SU-DHL-6 (cell line): ENCODE measurements around the gene KCNF1.

Experiments used
- H2AFZ ChIP-seq: fragments of 200-600 bp; sonication (generic); 2 replicates; pipeline ENCODE4 v1.6.1; 2014; ENCODE audit warnings: low read depth, mild to moderate bottlenecking, moderate library complexity, mixed read lengths, antibody characterized with exemption, low read length; ENCODE audit not compliant: severe bottlenecking
- H3F3A ChIP-seq: fragments of 200-600 bp; shearing (Covaris generic); 2 replicates; pipeline ENCODE4 v1.6.0; 2016; ENCODE audit warnings: antibody characterized with exemption, mild to moderate bottlenecking; ENCODE audit not compliant: insufficient read depth
- H3K27ac ChIP-seq: fragments of 200-600 bp; sonication (generic); 2 replicates; pipeline ENCODE4 v1.5.1; 2016; ENCODE audit warnings: low read depth, mild to moderate bottlenecking, low read length, moderate library complexity, mixed read lengths
- H3K27me3 ChIP-seq: fragments of 200-600 bp; sonication (generic), shearing (Covaris generic); 2 replicates; pipeline ENCODE4 v1.6.0; 2014; ENCODE audit warnings: mild to moderate bottlenecking, low read length
- H3K36me3 ChIP-seq: fragments of 200-600 bp; sonication (generic); 2 replicates; pipeline ENCODE4 v1.6.1; 2014; ENCODE audit warnings: mild to moderate bottlenecking, low read length, mixed read lengths
- H3K4me2 ChIP-seq: fragments of 300-600, 200-600 bp; shearing (Covaris generic), sonication (generic); 2 replicates; pipeline ENCODE4 v1.6.0; 2014; ENCODE audit warnings: low read length, low read depth, mild to moderate bottlenecking; ENCODE audit not compliant: poor library complexity, severe bottlenecking
- H3K4me3 ChIP-seq: fragments of 200-600 bp; sonication (generic); 2 replicates; pipeline ENCODE4 v1.5.1; 2014; ENCODE audit warnings: antibody characterized with exemption, low read length, mild to moderate bottlenecking, mixed read lengths; ENCODE audit not compliant: insufficient read depth, poor library complexity, severe bottlenecking
- H3K79me2 ChIP-seq: fragments of 200-600 bp; sonication (generic); 2 replicates; pipeline ENCODE4 v1.6.1; 2014; ENCODE audit warnings: mild to moderate bottlenecking, low read length, moderate library complexity; ENCODE audit not compliant: insufficient read depth
- H3K9ac ChIP-seq: fragments of 200-600 bp; sonication (generic); 2 replicates; pipeline ENCODE4 v1.7.0; 2014; ENCODE audit warnings: mild to moderate bottlenecking, low read length
- H3K9me2 ChIP-seq: fragments of 200-600 bp; sonication (generic); replicated peaks from 2 replicates; pipeline ENCODE4 v1.6.1; 2014; ENCODE audit warnings: low read length; ENCODE audit not compliant: insufficient read depth
- H3K9me3 ChIP-seq: fragments of 200-600 bp; sonication (generic); 2 replicates; pipeline ENCODE4 v1.6.1; 2014; ENCODE audit warnings: low read length, mixed read lengths; ENCODE audit not compliant: insufficient read depth
- H4K20me1 ChIP-seq: fragments of 200-600 bp; sonication (generic); 2 replicates; pipeline ENCODE4 v1.6.1; 2014; ENCODE audit warnings: low read depth, mild to moderate bottlenecking, antibody characterized with exemption, low read length, moderate library complexity, mixed read lengths
- CTCF ChIP-seq: fragments of 200-600 bp; sonication (generic); IDR thresholded peaks from one replicate; pipeline ENCODE4 v1.5.1; 2017; ENCODE audit warnings: antibody characterized with exemption, mild to moderate bottlenecking, low read length, moderate library complexity; ENCODE audit not compliant: insufficient read depth, poor library complexity, severe bottlenecking
- EZH2phosphoT487 ChIP-seq: fragments of 200-600 bp; sonication (generic), shearing (Covaris generic); conservative IDR thresholded peaks from 2 replicates; pipeline ENCODE4 v1.6.1; 2018; ENCODE audit warnings: mild to moderate bottlenecking, antibody characterized with exemption, low read length, moderate library complexity, mixed read lengths

The KCNF1 gene

GRCh38 chr2:10939058-10939457 is 27.3 kb downstream of the KCNF1 start:
- Histone ChIP-seq H3K9ac (no peak overlapping the region), H3K79me2 (no peaks in the 10 kb centered on the region), H2AFZ (no peak overlapping the region), H3K27me3 (no peaks in the 10 kb centered on the region), H3K9me3 (no peaks in the 10 kb centered on the region), H3K4me2 (no peak overlapping the region), H3K4me3 (no peak overlapping the region), H3K9me2 (no peaks in the 10 kb centered on the region), H3F3A (no peaks in the 10 kb centered on the region), H3K27ac (no peak overlapping the region), H3K36me3 (no peaks in the 10 kb centered on the region), H4K20me1 (no peaks in the 10 kb centered on the region)
- TF ChIP-seq CTCF (no peak), EZH2phosphoT487 (no peak)

GRCh38 chr2:10940596-10940995 is 28.9 kb downstream of the KCNF1 start:
- H3K4me2 ChIP-seq, result no peak overlapping the region
- H3K9me2 ChIP-seq, result no peaks in the 10 kb centered on the region
- H4K20me1 ChIP-seq, result no peaks in the 10 kb centered on the region
- TF ChIP-seq CTCF (no peak), EZH2phosphoT487 (no peak)
- no peak overlapping the region for H2AFZ ChIP-seq
- H3K9ac ChIP-seq, result no peak overlapping the region
- no peaks in the 10 kb centered on the region for H3K9me3 ChIP-seq
- H3K4me3 ChIP-seq, result no peak overlapping the region
- no peaks in the 10 kb centered on the region for H3K27me3 ChIP-seq
- H3K36me3 ChIP-seq, result no peaks in the 10 kb centered on the region
- no peaks in the 10 kb centered on the region for H3F3A ChIP-seq
- H3K27ac ChIP-seq, result no peak overlapping the region
- H3K79me2 ChIP-seq, result no peaks in the 10 kb centered on the region

- TF ChIP-seq CTCF (no peak), EZH2phosphoT487 (no peak)
- no peak overlapping the region for H3K9ac ChIP-seq
These were observed 29.6 kb downstream of the KCNF1 start for GRCh38 chr2:10941383-10941782.

More at GRCh38 chr2:10941383-10941782, 29.6 kb downstream of the KCNF1 start:
- Histone ChIP-seq H2AFZ (no peak overlapping the region), H3K36me3 (no peaks in the 10 kb centered on the region), H3K9me3 (no peaks in the 10 kb centered on the region), H3K4me2 (no peak overlapping the region), H3F3A (no peaks in the 10 kb centered on the region), H3K27me3 (no peaks in the 10 kb centered on the region), H4K20me1 (no peaks in the 10 kb centered on the region), H3K27ac (no peak overlapping the region), H3K9me2 (no peaks in the 10 kb centered on the region), H3K4me3 (no peak overlapping the region), H3K79me2 (no peaks in the 10 kb centered on the region)
